Mucosa of stomach (tissue), 1 donor: ENCODE results near the gene KLC1.

Experiments used
- H3K27me3 ChIP-seq: one replicate; pipeline ENCODE4 v1.7.0; 2013; ENCODE audit warnings: mild to moderate bottlenecking, low read length; ENCODE audit not compliant: control insufficient read depth, insufficient read depth
- H3K36me3 ChIP-seq: one replicate; pipeline ENCODE4 v1.7.0; 2013; ENCODE audit warnings: low read length; ENCODE audit not compliant: control insufficient read depth, insufficient read depth
- H3K4me1 ChIP-seq: one replicate; pipeline ENCODE4 v1.7.0; 2013; ENCODE audit warnings: mild to moderate bottlenecking, low read length; ENCODE audit not compliant: control insufficient read depth, insufficient read depth
- H3K4me3 ChIP-seq: one replicate; pipeline ENCODE4 v1.7.0; 2013; ENCODE audit warnings: low read length
- H3K9ac ChIP-seq: one replicate; pipeline ENCODE4 v1.7.0; 2013; ENCODE audit warnings: mild to moderate bottlenecking, low read length, moderate library complexity
- H3K9me3 ChIP-seq: one replicate; pipeline ENCODE4 v1.7.0; 2013; ENCODE audit warnings: mild to moderate bottlenecking, low read length, moderate library complexity; ENCODE audit not compliant: control insufficient read depth
- donor health status: Pancreatic carcinoma.

Gene KLC1

DNA sequence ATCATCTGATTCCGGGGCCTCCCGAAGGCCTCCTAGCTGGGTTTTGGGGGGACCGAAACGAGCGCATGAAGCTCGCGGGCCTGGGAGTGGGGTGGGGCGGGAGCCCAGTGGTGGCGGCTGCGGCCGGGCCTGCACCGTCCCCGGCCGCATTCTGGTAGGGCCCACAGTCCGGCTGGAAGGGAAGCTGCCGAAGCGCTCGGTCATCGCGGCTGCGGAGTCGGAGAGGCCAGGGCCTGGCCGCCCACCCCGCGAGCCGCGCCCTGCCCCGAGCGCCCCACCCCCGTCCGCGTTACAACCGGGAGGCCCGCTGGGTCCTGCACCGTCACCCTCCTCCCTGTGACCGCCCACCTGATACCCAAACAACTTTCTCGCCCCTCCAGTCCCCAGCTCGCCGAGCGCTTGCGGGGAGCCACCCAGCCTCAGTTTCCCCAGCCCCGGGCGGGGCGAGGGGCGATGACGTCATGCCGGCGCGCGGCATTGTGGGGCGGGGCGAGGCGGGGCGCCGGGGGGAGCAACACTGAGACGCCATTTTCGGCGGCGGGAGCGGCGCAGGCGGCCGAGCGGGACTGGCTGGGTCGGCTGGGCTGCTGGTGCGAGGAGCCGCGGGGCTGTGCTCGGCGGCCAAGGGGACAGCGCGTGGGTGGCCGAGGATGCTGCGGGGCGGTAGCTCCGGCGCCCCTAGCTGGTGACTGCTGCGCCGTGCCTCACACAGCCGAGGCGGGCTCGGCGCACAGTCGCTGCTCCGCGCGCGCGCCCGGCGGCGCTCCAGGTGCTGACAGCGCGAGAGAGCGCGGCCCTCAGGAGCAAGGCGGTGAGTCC, at the start of gene KLC1:
Gene KLC1, plus strand, starts transcription at position 528 of the 819 bp plus-strand sequence. CDS start 25,354 bp downstream, outside the sequence.
- Histone ChIP-seq H3K4me3 (peak within 1 kb of the TSS; percentile 56), H3K4me1 (peaks cover 35% of the 10 kb centered on the region), H3K9ac (peak within 1 kb of the TSS; percentile 97), H3K27me3 (no peaks in the 10 kb centered on the region), H3K9me3 (no peaks in the 10 kb centered on the region), H3K36me3 (no peaks in the 10 kb centered on the region)

DNA sequence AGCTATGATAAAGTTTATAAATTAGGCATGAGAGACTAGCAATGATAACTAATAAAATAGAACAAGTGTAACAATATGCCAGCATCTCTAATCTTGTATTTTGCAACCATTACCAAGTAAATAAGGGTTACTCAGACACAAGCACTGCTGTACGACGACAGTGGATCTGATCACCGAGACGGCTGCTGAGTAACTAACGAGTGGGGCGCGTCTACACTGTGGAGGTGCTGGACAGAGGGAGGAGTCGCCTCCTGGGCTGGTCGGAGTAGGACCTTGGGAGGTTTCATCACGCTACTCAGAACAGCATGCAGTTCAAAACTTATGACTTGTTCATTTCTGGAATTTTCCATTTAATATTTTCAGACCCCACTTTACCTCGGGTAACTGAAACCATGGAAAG, 47.8 kb upstream of the KLC1 start:
- H3K4me3 ChIP-seq, result no peak overlapping the region
- H3K36me3 ChIP-seq, result no peaks in the 10 kb centered on the region
- H3K9ac ChIP-seq, result no peak overlapping the region
- H3K4me1 ChIP-seq, result peaks cover 14% of the 10 kb centered on the region
- H3K9me3 ChIP-seq, result no peaks in the 10 kb centered on the region
- H3K27me3 ChIP-seq, result no peaks in the 10 kb centered on the region

DNA sequence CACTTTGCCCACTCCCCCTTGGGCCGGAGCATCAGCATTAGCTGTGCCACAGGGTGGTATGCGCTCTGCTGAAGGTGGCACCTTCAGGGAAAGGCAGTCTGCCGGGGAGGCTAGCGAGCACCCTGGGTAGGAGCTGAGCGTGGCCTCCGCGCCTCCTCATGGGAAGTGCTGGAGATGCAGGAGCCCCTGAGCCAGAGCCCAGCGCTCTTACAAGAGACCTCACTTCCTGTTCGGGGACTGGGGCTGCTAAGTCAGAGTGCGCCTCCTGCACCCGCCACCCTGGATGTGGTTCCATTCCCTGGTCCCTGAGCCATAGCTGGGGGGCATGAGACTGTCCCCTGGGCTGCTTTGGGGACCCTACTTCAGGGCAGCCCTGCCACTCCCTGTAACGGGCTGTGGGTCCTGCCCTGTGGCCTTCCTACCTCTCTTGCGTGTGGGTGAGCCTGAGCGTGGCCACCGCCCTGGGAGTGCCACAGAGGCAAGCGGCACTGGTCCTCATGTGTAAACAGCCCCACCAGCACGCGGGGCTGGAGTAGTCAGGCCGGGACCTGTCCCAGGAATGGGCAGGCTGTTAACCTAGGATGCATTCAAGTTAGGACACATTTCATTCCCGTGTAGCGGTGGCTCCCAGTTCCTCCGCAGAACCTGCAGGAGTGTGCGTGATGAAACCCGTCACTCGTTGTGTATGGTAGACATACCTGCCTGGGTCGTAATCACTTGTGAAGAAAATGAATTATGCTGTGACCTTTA, 46.9 kb upstream of the KLC1 start:
- H3K9ac ChIP-seq, result no peak overlapping the region
- peaks cover 8% of the 10 kb centered on the region for H3K4me1 ChIP-seq
- H3K27me3 ChIP-seq, result no peaks in the 10 kb centered on the region

DNA sequence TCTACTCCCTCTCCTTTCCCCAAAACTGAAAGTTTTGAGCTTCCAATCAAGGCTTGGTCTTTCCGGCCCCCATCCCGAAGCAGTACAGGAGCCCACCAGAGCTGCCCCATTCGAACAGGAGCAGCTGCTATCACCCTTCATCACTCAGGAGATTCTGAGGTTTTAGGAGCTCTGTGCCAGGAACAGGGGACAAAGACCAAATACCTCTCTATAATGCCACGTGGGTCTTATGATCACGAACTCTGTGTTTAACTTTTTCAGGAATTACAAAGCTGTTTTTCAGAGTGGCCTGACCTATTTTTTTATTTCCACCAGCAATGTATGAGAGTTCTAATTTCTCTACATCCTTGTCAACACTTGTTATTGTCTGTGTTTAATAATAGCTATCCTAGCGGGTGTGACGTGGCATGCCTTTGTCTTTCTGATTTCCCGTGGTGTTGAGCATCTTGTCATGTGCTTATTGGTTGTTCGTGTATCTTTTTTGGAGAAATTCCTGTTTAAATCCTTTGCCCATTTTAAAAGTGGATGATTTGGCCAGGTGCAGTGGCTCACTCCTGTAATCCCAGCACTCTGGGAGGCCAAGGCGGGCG, 44.6 kb upstream of the KLC1 start:
- Histone ChIP-seq H3K4me1 (peaks cover 5% of the 10 kb centered on the region), H3K36me3 (no peaks in the 10 kb centered on the region), H3K9me3 (no peaks in the 10 kb centered on the region), H3K9ac (no peak overlapping the region), H3K4me3 (no peak overlapping the region), H3K27me3 (no peaks in the 10 kb centered on the region)

More for the DNA sequence above, 46.9 kb upstream of the KLC1 start:
- Histone ChIP-seq H3K4me3 (no peak overlapping the region), H3K9me3 (no peaks in the 10 kb centered on the region), H3K36me3 (no peaks in the 10 kb centered on the region)

DNA sequence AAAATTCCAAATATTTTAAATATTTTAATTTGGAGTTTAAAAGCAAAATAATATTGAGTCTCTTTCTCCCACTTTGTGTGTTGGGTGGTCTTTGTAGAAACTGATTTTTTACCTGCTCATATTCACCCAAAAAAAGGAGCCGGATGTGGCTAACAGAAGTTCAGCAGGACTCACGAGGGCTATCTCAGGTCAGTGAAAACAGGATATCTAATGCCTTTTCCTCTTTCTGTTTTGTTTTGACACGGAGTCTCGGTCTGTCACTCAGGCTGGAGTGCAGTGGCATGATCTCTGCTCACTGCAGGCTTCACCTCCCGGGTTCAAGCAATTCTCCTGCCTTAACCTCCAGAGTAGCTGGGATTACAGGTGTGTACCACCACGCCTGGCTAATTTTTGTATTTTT, 35.4 kb upstream of the KLC1 start:
- no peaks in the 10 kb centered on the region for H3K9me3 ChIP-seq
- no peaks in the 10 kb centered on the region for H3K27me3 ChIP-seq
- peaks cover 22% of the 10 kb centered on the region for H3K4me1 ChIP-seq
- H3K9ac ChIP-seq, result no peak overlapping the region
- H3K4me3 ChIP-seq, result no peak overlapping the region
- no peaks in the 10 kb centered on the region for H3K36me3 ChIP-seq

DNA sequence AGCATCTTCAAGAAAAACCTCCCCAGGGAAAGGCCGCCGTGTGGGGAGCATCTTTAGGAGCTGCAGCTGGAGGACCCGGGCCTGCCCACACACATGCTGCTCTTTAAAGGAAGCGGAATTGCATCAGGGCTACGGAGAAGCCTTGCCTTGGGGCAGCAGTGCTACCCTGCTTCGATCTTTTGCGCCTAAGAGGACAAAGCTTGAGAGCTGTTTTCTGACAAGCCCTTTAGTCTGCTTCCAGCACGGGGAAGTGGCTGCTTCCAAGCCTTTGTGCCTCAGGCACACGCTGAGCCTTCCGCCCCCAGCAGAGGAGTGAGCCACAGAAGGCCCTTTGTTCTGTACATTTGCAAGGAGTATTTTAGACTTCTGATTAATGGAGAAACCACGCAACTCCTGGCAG, 34.7 kb upstream of the KLC1 start:
- Histone ChIP-seq H3K9me3 (no peaks in the 10 kb centered on the region), H3K9ac (no peak overlapping the region), H3K27me3 (no peaks in the 10 kb centered on the region), H3K4me1 (peaks cover 22% of the 10 kb centered on the region), H3K4me3 (no peak overlapping the region), H3K36me3 (no peaks in the 10 kb centered on the region)

DNA sequence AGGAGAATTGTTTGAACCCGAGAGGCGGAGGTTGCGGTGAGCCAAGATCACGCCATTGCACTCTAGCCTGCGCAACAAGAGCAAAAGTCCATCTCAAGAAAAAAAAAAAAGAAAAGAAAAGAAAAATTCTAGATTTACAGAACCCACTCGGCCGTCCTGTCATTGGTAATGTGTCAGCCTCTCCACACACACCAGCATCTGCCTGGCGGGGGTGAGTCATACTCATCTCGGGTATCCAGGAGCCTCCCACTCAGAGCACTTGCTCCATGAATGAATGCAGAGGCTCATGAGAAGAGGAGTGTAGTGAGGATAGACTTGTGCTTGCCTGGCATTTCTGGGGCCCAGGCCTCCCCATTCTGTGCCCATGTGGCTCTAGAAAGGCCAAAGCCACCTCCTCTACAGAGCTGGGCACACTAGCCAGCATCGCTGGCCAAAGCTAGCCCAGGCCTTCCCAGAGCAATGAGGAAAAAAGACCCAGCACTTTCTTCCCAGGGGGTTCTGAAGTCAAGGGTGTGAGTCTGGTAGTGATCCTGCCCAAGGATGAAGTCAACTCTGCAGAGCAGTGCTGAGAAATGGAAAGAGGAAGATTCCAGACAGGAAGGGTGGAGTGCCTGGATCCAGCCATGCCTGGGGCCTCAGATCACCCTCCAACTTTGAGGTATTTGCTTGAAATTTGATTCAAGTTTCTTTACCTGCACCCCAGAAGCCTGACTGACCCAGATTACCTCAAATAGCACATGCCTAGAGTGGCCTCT, 31.2 kb upstream of the KLC1 start:
- H3K4me3 ChIP-seq, result no peak overlapping the region
- no peaks in the 10 kb centered on the region for H3K9me3 ChIP-seq
- H3K36me3 ChIP-seq, result no peaks in the 10 kb centered on the region
- no peak overlapping the region for H3K9ac ChIP-seq
- peaks cover 22% of the 10 kb centered on the region for H3K4me1 ChIP-seq
- no peaks in the 10 kb centered on the region for H3K27me3 ChIP-seq

DNA sequence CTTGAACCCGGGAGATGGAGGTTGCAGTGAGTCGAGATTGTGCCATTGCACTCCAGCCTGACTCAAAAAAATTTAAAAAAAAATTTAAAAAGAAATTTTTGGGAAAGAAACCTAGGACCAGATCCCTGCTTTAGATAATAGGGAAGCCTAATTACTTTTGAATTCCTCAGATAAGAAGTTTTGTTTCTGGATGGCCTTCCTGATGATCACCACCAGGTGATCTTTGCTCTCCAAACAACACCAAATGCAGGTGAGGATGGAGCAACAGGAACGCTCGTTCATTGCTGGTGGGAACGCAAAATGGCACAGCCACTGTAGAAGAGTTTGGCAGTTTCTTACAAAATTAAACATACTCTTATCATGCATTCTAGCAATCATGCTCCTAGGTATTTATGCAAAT, 28.5 kb upstream of the KLC1 start:
- peaks cover 2% of the 10 kb centered on the region for H3K4me1 ChIP-seq
- no peak overlapping the region for H3K4me3 ChIP-seq
- no peaks in the 10 kb centered on the region for H3K36me3 ChIP-seq
- H3K9ac ChIP-seq, result no peak overlapping the region
- no peaks in the 10 kb centered on the region for H3K27me3 ChIP-seq
- H3K9me3 ChIP-seq, result no peaks in the 10 kb centered on the region

DNA sequence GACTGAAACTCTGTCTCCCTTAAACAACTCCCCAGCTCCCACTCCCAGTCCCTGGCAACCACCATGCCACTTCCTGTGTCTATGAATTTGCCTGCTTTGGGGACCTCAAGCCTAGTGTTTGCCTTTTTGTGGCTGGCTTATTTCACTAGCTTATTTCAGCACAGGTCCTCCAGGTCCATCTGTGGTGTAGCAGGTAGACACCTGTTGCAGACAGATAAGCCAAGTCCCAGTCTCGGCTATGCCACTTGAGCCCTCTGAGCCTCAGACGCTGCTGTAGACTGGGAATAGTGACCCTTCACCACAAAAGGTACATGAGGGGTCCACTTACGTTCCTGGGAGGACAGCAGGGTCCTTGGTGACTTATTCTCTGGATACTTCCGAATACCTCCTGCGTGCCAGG, 24.4 kb upstream of the KLC1 start:
- Histone ChIP-seq H3K27me3 (peaks cover 20% of the 10 kb centered on the region), H3K9me3 (no peaks in the 10 kb centered on the region), H3K36me3 (no peaks in the 10 kb centered on the region), H3K4me3 (no peak overlapping the region), H3K4me1 (peaks cover 13% of the 10 kb centered on the region), H3K9ac (no peak overlapping the region)

DNA sequence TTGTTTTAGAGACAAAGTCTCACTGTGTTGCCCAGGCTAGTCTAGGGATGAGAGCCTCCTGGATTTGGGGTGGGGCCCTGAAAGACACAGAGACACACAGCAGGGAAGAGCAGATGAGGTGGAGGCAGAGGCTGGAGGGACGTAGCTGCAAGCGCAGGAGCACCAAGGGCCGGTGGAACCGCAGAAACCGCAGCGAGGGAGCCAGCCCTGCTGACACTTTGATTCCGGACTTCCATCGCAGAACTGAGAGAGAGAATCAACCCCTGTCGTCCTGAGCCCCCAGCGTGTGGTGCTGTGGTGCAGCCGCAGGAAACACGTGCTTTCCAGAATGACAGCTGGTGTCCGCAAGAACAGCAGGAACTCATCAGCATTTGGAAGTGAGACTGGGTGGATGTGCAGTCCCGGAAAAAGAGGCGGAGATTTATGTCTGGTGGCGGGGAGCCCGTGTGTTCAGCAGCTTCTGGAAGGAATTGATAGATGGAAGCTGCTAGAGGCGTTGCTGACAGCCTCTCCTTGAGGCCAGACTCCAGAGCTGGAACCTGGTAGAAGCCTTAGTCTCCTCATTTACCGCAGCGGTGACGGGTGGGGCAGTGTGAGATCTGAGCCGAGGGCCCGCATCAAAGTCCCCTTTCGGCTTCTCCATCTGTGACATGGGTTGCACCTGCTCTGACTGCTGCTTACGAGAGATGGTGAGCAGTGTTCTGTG, 21.9 kb upstream of the KLC1 start:
- no peak overlapping the region for H3K9ac ChIP-seq

DNA sequence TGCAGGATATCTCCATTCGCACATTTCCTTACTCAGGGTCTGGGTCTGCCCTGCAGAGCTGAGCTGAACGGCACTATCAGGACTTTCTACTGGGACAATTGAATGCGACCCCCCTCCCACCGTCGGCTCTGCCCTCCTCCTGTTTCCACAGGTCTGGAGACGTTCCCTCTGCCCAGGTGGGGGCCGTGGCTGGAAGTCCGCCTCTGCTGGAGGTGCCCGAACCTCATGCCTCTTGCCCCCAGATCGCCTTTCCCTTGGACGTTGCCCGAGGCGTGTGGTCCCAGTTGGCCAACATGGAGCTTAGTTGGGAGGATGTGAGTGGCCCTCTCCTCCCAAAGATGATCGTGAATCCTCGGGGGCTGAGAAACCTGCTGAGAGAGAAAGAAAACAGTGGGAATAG, 21.2 kb upstream of the KLC1 start:
- H3K4me1 ChIP-seq, result peaks cover 13% of the 10 kb centered on the region
- H3K36me3 ChIP-seq, result no peaks in the 10 kb centered on the region
- H3K9me3 ChIP-seq, result no peaks in the 10 kb centered on the region
- peaks cover 20% of the 10 kb centered on the region for H3K27me3 ChIP-seq
- no peak overlapping the region for H3K4me3 ChIP-seq
- no peak overlapping the region for H3K9ac ChIP-seq

More for the DNA sequence above, 21.9 kb upstream of the KLC1 start:
- peaks cover 20% of the 10 kb centered on the region for H3K27me3 ChIP-seq
- no peak overlapping the region for H3K4me3 ChIP-seq
- H3K4me1 ChIP-seq, result peaks cover 13% of the 10 kb centered on the region
- H3K9me3 ChIP-seq, result no peaks in the 10 kb centered on the region
- no peaks in the 10 kb centered on the region for H3K36me3 ChIP-seq
